HepG2 (cell line): ENCODE data around the gene LRRC40. TPM values are rescaled to one million over a fixed set of nuclear protein-coding genes. Genes with fewer than 3 reads are reported as not detected.

Source experiments
- ARHGAP35 ChIP-seq: sonication (generic); formaldehyde crosslinking; IDR thresholded peaks from 2 replicates; pipeline ENCODE4 v1.9.0; 2022; ENCODE audit warnings: mild to moderate bottlenecking, inconsistent platforms, moderate library complexity, missing genetic modification reagents, borderline replicate concordance
- CBX5 ChIP-seq: sonication (generic); formaldehyde crosslinking; IDR thresholded peaks from 2 replicates; pipeline ENCODE4 v1.4.0; 2020; ENCODE audit warnings: missing genetic modification reagents, borderline replicate concordance
- ISL2 ChIP-seq: sonication (generic); formaldehyde crosslinking; IDR thresholded peaks from 2 replicates; pipeline ENCODE4 v1.5.0; 2020; ENCODE audit warnings: missing genetic modification reagents
- KDM5B ChIP-seq: sonication (generic); formaldehyde crosslinking; IDR thresholded peaks from 2 replicates; pipeline ENCODE4 v1.4.0; 2020; ENCODE audit warnings: missing genetic modification reagents, mild to moderate bottlenecking, borderline replicate concordance
- KLF13 ChIP-seq: sonication (generic); formaldehyde crosslinking; IDR thresholded peaks from 2 replicates; pipeline ENCODE4 v1.4.0; 2020; ENCODE audit warnings: mild to moderate bottlenecking, missing genetic modification reagents
- LCORL ChIP-seq, 2 experiments: fragments of 450-650 bp in 1 of 2; sonication (generic) in 1 of 2; formaldehyde crosslinking in 1 of 2; IDR thresholded peaks; 2 replicates each; pipeline versions ENCODE4 v1.5.0 to v1.6.1; 2017 to 2020; ENCODE audit warnings: antibody characterized with exemption in 1 of 2, missing genetic modification reagents in 1 of 2
- MTA1 ChIP-seq: sonication (generic); formaldehyde crosslinking; IDR thresholded peaks from 2 replicates; pipeline ENCODE4 v1.4.0; 2020; ENCODE audit warnings: missing genetic modification reagents, mild to moderate bottlenecking, borderline replicate concordance
- POLR2AphosphoS5 ChIP-seq: IDR thresholded peaks from 2 replicates; pipeline ENCODE4 v1.6.1; 2012; ENCODE audit warnings: low read depth, low read length
- SP5 ChIP-seq: IDR thresholded peaks from 2 replicates; pipeline ENCODE4 v1.6.1; 2016; ENCODE audit warnings: low read depth, borderline replicate concordance
- YY1 ChIP-seq: IDR thresholded peaks from 2 replicates; pipeline ENCODE4 v1.6.1; 2011; ENCODE audit warnings: low read length, low read depth, moderate library complexity, mild to moderate bottlenecking; ENCODE audit not compliant: insufficient read depth, insufficient replicate concordance
- ZBTB38 ChIP-seq: sonication (generic); formaldehyde crosslinking; IDR thresholded peaks from 2 replicates; pipeline ENCODE4 v1.5.1; 2020; ENCODE audit warnings: mild to moderate bottlenecking, missing genetic modification reagents
- ZFP1 ChIP-seq: IDR thresholded peaks from 2 replicates; pipeline ENCODE4 v1.6.1; 2016
- ZFP82 ChIP-seq: sonication (generic); formaldehyde crosslinking; IDR thresholded peaks from 2 replicates; pipeline ENCODE4 v1.5.1; 2020; ENCODE audit warnings: mild to moderate bottlenecking, missing genetic modification reagents, borderline replicate concordance
- ZNF230 ChIP-seq: sonication (generic); formaldehyde crosslinking; IDR thresholded peaks from 2 replicates; pipeline ENCODE4 v1.4.0; 2020; ENCODE audit warnings: mild to moderate bottlenecking, missing genetic modification reagents
- ZNF451 ChIP-seq: sonication (generic); formaldehyde crosslinking; IDR thresholded peaks from 2 replicates; pipeline ENCODE4 v1.5.0; 2020; ENCODE audit warnings: mild to moderate bottlenecking, missing genetic modification reagents
- ZNF687 ChIP-seq: sonication (generic); formaldehyde crosslinking; IDR thresholded peaks from 2 replicates; pipeline ENCODE4 v1.5.1; 2020; ENCODE audit warnings: mild to moderate bottlenecking, missing genetic modification reagents, moderate library complexity
- ZNF775 ChIP-seq: sonication (generic); formaldehyde crosslinking; IDR thresholded peaks from 2 replicates; pipeline ENCODE4 v1.4.0; 2020; ENCODE audit warnings: missing genetic modification reagents, mild to moderate bottlenecking, moderate library complexity, borderline replicate concordance
- polyA plus RNA-seq, 8 experiments: library from polyadenylated mRNA; depleted of rRNA in 3 of 8; stranded (reverse) in 7 of 8; unstranded in 1 of 8; fragments of >200 nt; fragmentation: Illumina TruSeq in 4 of 8; extraction: Trizol in 4 of 8; gene quantifications; 2 replicates each; pipeline versions ENCODE4 v1.2.1 to v1.2.3, GENCODE V29; 2011 to 2016; ENCODE audit warnings: low read depth in 4 of 8, missing spikeins in 1 of 8, mixed read lengths in 1 of 8; ENCODE audit not compliant: insufficient read depth in 1 of 8
- total RNA-seq, 5 experiments: library from RNA; depleted of rRNA; stranded (reverse); fragments of >200 nt; fragmentation: Illumina TruSeq; extraction: Trizol; gene quantifications; 2 replicates each; pipeline ENCODE4 v1.2.3, GENCODE V29; 2016; ENCODE audit warnings: low read depth in 1 of 5

LRRC40 gene
- total and polyA plus RNA-seq, 2 of the 13 experiments (the other 11 are each of a cell fraction or from before 2014, with no cell fraction given) = 10.3 to 32.7 TPM

- TF ChIP-seq POLR2AphosphoS5 (peak; percentile 87), YY1 (peak; percentile 45), LCORL (IDR thresholded peaks at IDR 0.05) (no peak), LCORL (CRISPR knock-in tag; IDR thresholded peaks at IDR 0.05) (0 out of 2 replicates have a peak, but pooled peaks have one; percentile 32), KDM5B (peak; percentile 83; the same call in 1 of the 2 replicates), CBX5 (peak; percentile 63; the same call in 1 of the 2 replicates), ZNF451 (CRISPR knock-in tag) (peak; percentile 72), ZFP1 (CRISPR knock-in tag) (no peak), SP5 (CRISPR knock-in tag) (peak; percentile 78), MTA1 (CRISPR knock-in tag) (peak; percentile 50; the same call in 1 of the 2 replicates), ZFP82 (0 out of 2 replicates have a peak, but pooled peaks have one; percentile 61), ISL2 (CRISPR knock-in tag) (peak; percentile 27; the same call in 1 of the 2 replicates), ZNF687 (CRISPR knock-in tag) (peak; percentile 97), ARHGAP35 (CRISPR knock-in tag) (no peak), ZNF775 (CRISPR knock-in tag) (no peak), ZNF230 (CRISPR knock-in tag) (peak; percentile 88), ZBTB38 (CRISPR knock-in tag) (peak; percentile 90), KLF13 (CRISPR knock-in tag) (no peak)
Observed at GRCh38 chr1:70221238-70222121, 16.1 kb upstream of the LRRC40 start, which contains the start of gene SRSF11 (continued).
